Spleen (tissue), 7 donors: ENCODE results near the gene TBRG1.

Experiments used
- POLR2A ChIP-seq, 3 donors: fragments of 450-650 bp; IDR thresholded peaks; one replicate each; pipeline ENCODE4 v1.5.1; 2017; ENCODE audit warnings: antibody characterized with exemption in 3 of 3, mild to moderate bottlenecking in 1 of 3
- POLR2AphosphoS5 ChIP-seq, 3 donors: sonication (generic); formaldehyde crosslinking; IDR thresholded peaks; one replicate each; pipeline ENCODE4 v1.5.1; 2017; ENCODE audit warnings: antibody characterized with exemption in 3 of 3
- TF ChIP-seq, protein P1 (sequence below), 11 experiments: fragments of 200-600 bp in 7 of 11; fragments of 450-650 bp in 4 of 11; sonication (generic) in 4 of 11; IDR thresholded peaks in 8 of 11; conservative IDR thresholded peaks in 3 of 11; 1 replicate in 7 of 11; 2 replicates in 4 of 11; pipeline versions ENCODE4 v1.4.0 to v1.8.0; 2016 to 2021; ENCODE audit warnings: antibody characterized with exemption in 11 of 11, inconsistent platforms in 4 of 11, mild to moderate bottlenecking in 1 of 11
- donor health status: DM: no; HTN: no; CAD: no; lungs with moderate emphysema.
- donor health status: DM: no; HTN: no; CAD: no.
- donor health status: DM: no; HTN: no; CAD: no.

DNA sequence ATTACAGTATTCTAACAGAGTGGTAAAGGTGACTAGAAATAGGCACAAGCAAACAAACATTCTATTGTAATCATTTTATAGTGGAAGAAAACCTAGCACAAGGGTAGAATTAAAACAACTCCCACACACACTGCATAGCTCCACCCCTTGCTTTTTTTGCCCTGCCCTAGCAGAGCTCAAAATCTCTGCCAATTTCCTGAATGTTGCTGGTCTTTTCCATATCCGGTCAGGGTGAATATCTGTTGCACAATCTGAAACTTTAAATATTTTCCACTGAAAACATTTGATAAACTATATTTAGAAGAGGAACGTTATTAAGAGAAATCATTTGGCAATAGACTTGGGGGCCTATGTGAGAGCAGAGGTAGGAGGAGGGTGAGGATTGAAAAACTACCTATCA, 53.7 kb downstream of the TBRG1 start:
- TF ChIP-seq, protein P1, sequence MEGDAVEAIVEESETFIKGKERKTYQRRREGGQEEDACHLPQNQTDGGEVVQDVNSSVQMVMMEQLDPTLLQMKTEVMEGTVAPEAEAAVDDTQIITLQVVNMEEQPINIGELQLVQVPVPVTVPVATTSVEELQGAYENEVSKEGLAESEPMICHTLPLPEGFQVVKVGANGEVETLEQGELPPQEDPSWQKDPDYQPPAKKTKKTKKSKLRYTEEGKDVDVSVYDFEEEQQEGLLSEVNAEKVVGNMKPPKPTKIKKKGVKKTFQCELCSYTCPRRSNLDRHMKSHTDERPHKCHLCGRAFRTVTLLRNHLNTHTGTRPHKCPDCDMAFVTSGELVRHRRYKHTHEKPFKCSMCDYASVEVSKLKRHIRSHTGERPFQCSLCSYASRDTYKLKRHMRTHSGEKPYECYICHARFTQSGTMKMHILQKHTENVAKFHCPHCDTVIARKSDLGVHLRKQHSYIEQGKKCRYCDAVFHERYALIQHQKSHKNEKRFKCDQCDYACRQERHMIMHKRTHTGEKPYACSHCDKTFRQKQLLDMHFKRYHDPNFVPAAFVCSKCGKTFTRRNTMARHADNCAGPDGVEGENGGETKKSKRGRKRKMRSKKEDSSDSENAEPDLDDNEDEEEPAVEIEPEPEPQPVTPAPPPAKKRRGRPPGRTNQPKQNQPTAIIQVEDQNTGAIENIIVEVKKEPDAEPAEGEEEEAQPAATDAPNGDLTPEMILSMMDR (IDR thresholded peaks at IDR 0.05 in 8 of 11, conservative IDR thresholded peaks at IDR 0.05 in 3 of 11) = no peak
- TF ChIP-seq POLR2A (IDR thresholded peaks at IDR 0.05) = no peak
- peak in 1 of 3 donors; percentile 16 for TF ChIP-seq POLR2AphosphoS5 (IDR thresholded peaks at IDR 0.05)
